Measurements from ENCODE around the gene ATF6B. TPM values are rescaled to one million over a fixed set of nuclear protein-coding genes. Genes with fewer than 3 reads are reported as not detected.

ATF6B gene
- 28.8 and 39.2 TPM in 2 replicates for total RNA-seq

DNA sequence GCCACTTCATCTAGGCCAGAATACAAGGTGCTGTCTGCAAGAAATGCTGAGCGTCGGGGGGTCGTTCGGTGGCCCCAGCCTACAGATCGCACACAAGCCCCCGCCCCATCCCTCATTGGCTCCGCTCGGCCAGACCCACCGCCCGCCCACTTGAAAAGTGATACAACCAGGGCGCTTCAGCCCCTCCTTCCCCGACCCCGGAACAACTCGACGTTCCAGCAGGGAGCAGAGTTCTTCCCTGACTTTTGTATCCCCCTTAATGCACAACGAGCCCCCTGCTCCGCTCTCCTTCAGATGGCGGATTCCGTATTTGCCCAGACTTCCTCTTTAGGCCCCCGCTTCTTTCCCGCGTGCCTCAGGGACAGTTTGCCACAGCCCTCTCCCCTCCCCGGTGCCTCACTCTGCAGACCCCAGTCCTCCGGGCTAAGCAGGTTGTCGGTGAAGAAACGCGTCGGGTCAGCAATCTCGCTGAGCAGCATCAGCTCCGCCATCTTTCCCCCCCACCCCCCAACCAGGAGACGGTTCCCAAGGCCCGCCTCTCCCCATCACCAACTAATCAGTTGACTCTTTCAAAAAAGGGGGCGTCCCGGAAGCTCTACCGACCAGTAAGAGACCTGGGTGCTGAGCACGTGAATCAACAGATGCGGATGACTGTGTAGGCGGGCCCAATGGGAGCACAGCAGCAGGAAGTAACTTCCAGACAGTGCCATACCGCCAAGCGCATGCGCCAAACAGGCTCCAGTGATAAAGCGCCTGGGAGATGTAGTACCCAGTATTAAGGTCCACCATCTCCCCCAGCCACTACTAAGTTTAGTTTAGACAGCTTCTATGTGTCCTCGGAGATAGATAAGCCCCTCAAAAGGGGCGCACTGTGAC, at the start of gene ATF6B:
TSS of gene ATF6B (minus strand) at position 530 of the 876 bp plus-strand sequence. CDS start at position 491, 39 bp downstream.

DNA sequence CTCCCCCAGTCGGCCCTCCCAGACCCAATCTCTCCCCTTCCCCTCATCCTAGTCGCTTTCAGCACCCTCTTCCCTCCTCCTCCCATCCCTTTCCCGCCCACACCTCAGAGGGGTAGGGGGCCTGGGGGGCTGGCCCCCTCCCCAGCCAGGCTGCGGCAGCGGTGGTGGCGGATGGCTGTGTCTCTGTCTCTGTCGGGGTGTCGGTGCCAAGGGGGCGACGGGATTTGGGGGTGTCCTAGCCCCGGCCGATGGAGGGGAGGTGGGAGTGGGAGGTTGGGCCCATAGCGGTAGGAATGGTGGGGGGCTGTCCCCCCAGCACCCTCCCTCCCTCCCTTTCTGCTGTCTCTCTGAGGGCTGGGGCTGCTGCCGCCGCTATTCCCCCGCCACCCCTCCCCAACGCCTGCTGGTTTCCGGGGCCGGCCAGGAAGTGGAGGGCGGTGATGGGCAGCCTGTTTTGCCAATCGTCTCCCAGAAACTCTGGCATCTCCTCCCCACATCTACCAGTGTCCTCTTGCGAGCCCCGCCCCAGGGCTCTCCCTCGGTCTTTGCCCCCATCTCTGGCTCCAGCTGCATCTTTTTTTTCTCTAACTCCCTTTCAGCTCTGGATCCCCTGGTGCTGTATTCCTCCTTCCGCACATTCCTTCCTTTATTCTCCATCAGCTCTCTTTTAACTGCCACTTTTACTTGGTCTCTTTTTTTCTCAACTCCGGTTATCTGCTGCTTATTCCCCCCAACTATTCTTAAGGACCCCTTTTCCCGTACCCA, 47.8 kb upstream of the ATF6B start, which contains the start of gene AGPAT1:
TSS of gene AGPAT1 (minus strand) at position 374 of the 765 bp plus-strand sequence. CDS start 4,588 bp downstream, outside the sequence.

DNA sequence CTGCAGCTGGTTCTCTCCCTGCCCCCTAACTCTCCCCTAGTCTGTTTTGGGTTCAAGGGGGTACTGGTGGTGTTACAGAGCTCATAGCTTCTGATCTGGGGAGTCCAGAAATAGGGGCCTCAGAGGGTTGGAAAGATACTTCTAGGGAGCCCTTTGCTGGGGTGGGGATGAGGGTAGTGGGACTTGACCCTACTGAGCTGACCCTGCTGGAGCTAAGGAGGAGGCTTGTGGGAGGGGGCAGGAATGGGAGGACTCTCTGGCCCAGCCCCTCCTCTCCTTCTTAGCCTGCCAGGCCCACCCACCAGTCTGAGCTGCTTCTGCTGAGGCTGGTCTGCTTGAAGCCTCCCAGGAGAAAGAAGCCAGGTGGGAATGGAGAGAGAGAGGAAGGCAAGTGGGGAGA, 36.2 kb upstream of the ATF6B start, which contains the start of gene EGFL8:
TSS of gene EGFL8 (plus strand) at position 301 of the 400 bp plus-strand sequence. CDS start 1,571 bp downstream, outside the sequence.

DNA sequence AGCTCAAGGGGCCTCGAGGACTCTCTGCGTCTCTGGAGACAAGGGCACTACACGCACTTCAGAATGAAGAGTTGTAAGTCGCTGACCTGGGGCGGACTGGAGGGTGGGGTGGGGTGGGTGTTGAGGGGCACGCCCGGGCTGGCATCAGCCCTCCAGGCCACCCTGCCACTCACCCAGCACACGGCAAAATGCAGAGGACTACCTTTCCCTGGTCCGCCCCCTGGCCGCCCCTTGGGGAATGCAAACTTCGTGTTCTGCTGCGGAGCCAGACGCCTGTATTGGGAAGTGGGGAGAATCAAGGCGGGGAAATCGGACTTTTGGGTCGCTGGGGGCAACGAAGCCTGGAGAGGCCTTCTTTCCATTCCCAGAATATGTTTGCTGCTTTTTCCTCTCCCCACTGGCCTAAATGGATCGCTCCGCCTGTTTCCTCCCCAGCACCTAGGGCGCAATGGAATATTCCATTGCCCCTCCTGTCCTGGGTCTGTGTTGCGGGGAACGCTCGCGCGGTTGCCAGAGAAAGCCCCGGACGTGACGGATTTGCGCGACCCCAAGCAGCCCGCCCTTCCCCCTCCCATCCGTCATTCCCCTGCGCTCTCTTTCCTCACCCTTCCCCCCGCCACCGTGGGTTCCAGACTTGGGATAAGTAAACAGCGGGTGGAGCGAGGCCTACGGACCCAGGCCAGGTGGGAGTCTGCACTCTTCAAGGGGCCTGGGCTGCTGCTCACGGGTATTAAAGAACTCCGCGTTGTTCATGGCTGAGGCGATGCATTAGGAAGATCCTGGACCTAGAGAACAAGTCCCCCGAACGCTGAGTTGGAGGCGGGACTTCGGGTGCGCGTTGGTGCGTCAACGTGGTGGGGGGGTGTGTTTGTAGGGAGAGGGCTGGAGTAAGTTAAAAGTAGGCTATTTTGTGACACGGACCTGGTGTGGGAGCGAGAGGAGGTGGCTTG, 25.8 kb upstream of the ATF6B start, which contains the start of gene PPT2:
TSS of gene PPT2 (plus strand) at position 578 of the 950 bp plus-strand sequence. CDS start 454 bp downstream, outside the sequence.

DNA sequence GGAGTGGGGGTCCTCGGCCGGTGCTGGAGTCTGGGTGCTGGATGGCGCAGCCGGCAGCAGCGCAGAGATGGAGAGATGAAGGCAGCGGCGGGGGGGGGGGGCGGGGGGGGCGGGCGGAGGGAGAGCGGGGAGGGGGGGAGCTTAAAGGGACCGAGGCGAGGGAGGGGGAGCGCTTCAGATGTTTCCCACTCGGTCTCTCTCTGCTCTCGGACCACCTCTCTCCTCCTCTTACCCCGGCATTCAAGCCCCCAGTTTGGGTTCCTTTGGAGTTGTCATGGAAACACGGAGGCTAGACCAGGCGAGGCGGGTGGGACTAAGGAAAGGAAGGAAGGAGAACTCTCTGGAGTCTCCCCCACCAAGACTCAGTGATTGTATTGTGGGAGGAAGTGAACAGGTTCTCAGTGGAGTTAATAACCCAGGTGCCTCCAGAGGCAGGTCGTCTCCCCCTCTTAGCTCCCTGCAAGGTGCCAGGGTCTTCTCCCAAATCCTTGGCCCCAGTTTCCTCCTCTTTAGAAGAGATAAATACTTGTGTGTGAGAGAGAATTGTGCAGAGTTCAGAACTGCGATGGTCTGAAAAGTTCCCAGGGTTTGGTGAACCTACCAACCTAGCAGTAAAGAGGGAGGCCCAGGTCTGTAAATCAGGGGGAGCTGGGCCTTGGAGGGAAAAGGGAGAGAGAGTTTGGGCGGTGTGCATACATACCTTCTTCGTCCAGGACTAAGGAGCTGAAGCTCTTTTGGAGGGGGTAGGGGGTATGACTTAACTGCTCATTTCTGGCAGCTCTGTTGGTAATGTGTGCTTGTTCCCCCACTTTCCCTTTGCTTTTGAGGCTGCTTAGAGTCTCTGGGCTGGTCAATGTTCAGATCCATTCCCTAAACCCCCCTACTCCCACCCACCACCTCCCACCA, 24.1 kb upstream of the ATF6B start, which contains the start of gene PRRT1:
TSS of gene PRRT1 (minus strand) at position 77 of the 906 bp plus-strand sequence. CDS start 112 bp downstream, outside the sequence.

DNA sequence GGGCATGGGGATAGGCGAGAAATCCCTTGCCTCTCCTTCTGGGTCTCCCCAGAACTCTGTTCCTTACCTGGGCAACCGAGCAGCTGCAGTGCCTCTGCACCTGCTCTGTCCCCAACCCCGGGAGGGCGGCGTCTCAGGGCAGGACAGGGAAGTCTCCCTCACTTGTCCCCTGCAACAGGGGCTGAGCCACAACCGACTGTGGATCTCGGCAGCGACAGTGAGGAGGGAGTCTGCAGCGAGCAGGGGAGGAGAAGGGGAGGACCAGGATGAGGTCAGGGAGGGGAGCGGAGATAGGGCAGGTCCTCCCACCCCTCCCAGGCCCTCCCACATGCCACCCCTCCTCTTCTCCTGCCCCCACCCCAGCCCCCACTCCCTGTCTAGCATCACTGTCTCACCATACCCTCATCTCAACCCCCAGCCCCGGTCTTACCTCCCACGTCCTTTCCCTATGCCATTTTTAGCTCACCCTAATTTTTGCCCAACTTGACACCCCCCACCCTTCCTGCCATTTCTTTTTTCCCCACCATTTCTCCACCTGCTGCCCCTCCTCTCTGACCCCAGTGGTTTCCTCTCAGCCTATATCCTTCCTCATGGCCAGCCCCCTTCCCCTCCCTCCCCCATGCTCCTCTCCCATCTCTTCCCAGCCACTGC, 18.8 kb downstream of the ATF6B start, which contains the start of gene TNXB:
TSS of gene TNXB (minus strand) at position 225 of the 651 bp plus-strand sequence. CDS start 11,140 bp downstream, outside the sequence.

Small RNAs within 50 kb of the gene (small RNA-seq; reads per million reads assigned to genes)
- not detected for gene RNA5SP206 (ENCODE audit: low replicate concordance)

Other genes with a start within 250 kb of the ATF6B start
- under 0.01 TPM in 1 of 2 replicates, not detected in the other for gene SLC44A4, start 249.2 kb downstream of the ATF6B start, total RNA-seq
- 35.0 and 51.1 TPM in 2 replicates for gene EHMT2, start 230.5 kb downstream of the ATF6B start, total RNA-seq
- gene ZBTB12, start 226.2 kb downstream of the ATF6B start, total RNA-seq, result 1.4 and 2.8 TPM in 2 replicates
- 0.29 and 14.2 TPM in 2 replicates for gene C2, start 200.5 kb downstream of the ATF6B start, total RNA-seq
- gene CFB, start 182.2 kb downstream of the ATF6B start, total RNA-seq, result 2.3 and 62.8 TPM in 2 replicates
- gene NELFE, start 169.3 kb downstream of the ATF6B start, total RNA-seq, result 125 and 137 TPM in 2 replicates
- gene SKIC2, start 169.1 kb downstream of the ATF6B start, total RNA-seq, result 51.0 and 70.0 TPM in 2 replicates
- gene DXO, start 156.1 kb downstream of the ATF6B start, total RNA-seq, result 17.3 and 31.7 TPM in 2 replicates
- gene C4A, start 146.2 kb downstream of the ATF6B start, total RNA-seq, result 1.7 and 10.3 TPM in 2 replicates
- 1.4 and 6.3 TPM in 2 replicates for gene C4B, start 113.5 kb downstream of the ATF6B start, total RNA-seq
- not detected in 2 replicates for gene CYP21A2, start 89.8 kb downstream of the ATF6B start, total RNA-seq
- gene TNXB, start 18.9 kb downstream of the ATF6B start, total RNA-seq, result 3.0 and 81.8 TPM in 2 replicates
- 5.9 and 6.4 TPM in 2 replicates for gene FKBPL, start 2.0 kb upstream of the ATF6B start, total RNA-seq
- gene PRRT1, start 23.7 kb upstream of the ATF6B start, total RNA-seq, result 0.29 and 0.44 TPM in 2 replicates
- gene PPT2, start 25.9 kb upstream of the ATF6B start, total RNA-seq, result 25.8 and 46.8 TPM in 2 replicates
- 0.44 and 0.86 TPM in 2 replicates for gene EGFL8, start 36.3 kb upstream of the ATF6B start, total RNA-seq
- gene AGPAT1, start 47.8 kb upstream of the ATF6B start, total RNA-seq, result 43.3 and 48.4 TPM in 2 replicates
- 24.3 and 35.6 TPM in 2 replicates for gene RNF5, start 50.2 kb upstream of the ATF6B start, total RNA-seq
- gene AGER, start 56.0 kb upstream of the ATF6B start, total RNA-seq, result 0.29 and 0.66 TPM in 2 replicates
- gene PBX2, start 62.0 kb upstream of the ATF6B start, total RNA-seq, result 51.4 and 57.8 TPM in 2 replicates
- gene GPSM3, start 64.4 kb upstream of the ATF6B start, total RNA-seq, result 5.5 and 10.9 TPM in 2 replicates
- gene NOTCH4, start 95.8 kb upstream of the ATF6B start, total RNA-seq, result 0.44 and 1.1 TPM in 2 replicates
- gene TSBP1, start 243.7 kb upstream of the ATF6B start, total RNA-seq, result not detected in 2 replicates